Hematopoietic multipotent progenitor cell treated with erythropoietin and hydrocortisone succinate and interleukin-3 and kit ligand, for 17 days (in vitro differentiated cells): Measurements from ENCODE around the gene POLR1D.
"Not testable (repeated sequence)": the region's sequence is repeated elsewhere in the genome, so short reads cannot be mapped to it uniquely, and the experiment has no call there.

Source experiments
- DNase-seq: peaks from one replicate; pipeline ENCODE4 v3.0.0-alpha.2; 2015; ENCODE audit warnings: low spot score

POLR1D gene

GRCh38 chr13:27617881-27618321 lies 3.8 kb upstream of the POLR1D start:
- no peak for DNase-seq

DNA sequence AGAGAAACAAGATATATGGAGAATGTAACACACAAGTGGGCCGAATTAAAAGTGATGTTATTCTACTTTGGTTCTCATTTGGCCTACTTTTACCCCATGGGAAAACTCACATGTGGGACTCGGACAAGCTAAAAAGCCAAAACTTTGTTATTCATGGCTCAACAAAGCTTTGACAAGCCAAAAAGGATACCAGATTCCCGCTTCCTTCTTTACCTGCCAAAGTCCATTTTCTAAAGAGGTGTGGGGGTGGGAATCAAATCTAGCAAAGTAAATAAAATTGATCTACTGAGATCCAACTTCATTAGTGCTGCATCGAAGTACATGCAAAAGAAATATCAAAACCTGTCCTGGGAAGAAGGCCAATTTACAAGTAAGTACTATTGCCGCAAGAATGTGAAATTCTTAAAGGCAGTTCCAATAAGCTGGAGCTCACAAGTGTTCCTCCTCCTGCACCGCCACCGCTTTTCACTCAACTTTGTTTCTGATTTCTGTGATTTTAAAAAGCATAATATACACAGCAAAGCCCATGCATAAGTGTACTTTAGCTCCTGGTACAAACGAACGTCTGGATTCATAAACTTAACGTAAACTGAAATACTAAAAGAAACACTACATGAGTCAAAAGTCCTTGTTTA lies 2.5 kb upstream of the POLR1D start:
- DNase-seq = no peak

GRCh38 chr13:27619728-27620376 lies 1.8 kb upstream of the POLR1D start:
- DNase-seq = no peak

DNA sequence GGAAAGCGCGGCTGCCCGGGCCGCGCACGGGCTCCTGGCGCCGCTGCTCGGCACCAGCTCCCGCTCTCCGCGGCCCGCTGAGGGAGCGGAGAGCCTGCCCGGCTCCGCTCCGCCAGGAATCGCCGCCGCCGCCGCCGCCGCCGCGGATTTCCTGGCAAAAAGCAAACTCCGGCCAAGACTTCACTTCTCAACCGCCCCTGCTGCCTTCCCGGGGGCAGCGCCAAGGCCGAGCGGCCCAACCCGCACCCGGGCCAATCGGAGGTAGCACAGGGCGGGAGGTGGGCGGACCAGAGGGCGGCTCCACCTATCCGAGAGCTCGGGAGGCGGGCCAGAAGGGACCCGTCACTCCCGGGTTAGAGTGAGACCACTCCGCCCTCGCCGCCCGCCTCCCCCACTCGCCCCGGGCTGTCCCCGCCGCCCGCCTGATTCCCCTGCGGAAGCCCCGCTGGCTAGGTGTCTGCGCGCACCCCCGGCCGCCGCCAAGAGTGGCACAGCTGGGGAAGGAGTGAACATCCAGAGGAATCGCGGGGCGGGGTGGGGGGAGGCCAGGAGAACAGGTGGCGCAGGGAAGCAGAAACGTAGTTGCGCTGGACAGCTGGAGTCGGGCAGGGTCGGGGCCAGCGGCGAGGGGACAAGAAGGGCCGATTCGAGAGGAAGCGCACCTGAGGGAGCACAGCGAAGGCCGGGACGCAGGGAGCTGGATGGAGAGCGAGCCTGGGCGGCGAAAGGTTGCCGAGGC lies 1.1 kb upstream of the POLR1D start, which contains the start of gene LNX2:
Gene LNX2, minus strand, starts transcription at position 153 of the 739 bp plus-strand sequence. CDS start 38,826 bp downstream, outside the sequence.
- DNase-seq = peak; percentile 98

GRCh38 chr13:27621116-27621365 lies 651 bp upstream of the POLR1D start:
- DNase-seq = no peak

DNA sequence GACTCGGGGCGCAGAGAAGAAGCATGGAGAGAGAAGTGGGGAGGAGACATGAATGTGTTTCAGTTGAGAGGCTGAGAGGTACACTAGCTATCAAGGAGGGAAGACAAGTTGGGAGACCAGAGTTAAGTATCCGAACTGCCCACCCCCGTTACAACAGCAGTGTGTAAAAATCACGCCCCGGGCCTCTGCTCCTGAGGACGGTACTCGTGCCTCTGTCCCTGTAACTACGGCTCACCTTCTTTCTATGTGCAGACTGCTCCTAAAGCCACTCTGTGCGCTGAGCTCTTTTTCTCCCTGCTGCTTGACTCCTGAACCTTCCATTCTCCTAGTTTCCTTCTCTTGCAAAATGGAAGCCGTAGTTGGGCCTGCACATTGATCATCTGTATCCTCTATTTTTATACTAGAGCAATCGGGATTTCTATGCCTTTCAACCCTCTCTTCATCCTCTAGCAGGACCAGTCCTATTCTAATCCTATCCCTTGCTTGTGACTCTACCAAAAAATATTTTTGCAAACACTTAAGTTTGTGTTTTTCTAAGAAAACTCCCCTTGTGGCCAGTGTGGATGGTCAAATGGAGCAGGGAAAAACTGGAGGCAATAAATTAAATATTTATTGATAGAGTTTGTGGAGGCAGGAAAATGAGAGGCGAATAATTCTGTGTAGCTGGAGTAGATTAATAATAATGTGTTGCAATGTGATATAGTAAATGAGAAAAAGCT lies 569 bp downstream of the POLR1D start:
- no peak for DNase-seq

GRCh38 chr13:27622881-27623280 lies 1.2 kb downstream of the POLR1D start:
- DNase-seq = no peak

DNA sequence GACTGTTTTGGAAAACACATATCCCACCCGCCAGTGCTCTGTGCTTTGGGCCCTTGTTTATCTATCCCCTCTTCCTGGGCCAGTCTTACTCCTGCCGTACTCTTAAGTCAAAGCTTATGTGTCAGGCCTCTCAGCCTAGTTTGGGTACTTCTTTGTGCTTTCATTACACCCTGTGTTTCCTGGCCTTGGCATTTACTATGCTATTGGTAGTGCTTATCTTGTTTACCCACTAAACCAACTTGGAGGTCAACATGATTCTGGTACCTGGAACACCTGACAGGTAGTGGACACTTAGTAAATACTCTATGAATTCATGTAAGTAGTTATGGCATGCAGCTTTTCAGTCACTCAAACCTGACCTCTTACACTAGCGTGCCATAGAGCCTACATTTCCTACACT lies 2.4 kb downstream of the POLR1D start:
- DNase-seq = no peak

DNA sequence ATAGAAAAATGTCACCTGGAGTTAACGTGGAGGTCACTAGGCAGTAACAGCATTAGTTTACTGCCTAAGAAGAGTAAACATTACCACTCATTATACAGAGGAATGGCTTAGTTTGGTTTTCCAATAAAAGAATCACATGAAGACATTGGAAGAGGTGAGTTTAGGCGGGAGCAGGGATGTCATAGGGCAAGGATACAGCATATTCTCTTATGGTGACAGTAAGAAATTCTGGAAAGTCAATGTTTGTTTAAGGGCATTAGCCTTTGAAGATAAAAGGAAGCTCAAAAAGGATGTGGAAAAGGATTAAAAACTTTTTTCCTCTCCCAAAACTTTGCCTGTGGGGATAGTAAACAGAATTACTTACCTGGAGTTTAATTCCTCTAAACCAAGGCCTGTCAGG lies 4.1 kb downstream of the POLR1D start:
- no peak for DNase-seq

GRCh38 chr13:27627380-27627779 lies 5.7 kb downstream of the POLR1D start:
- no peak for DNase-seq

DNA sequence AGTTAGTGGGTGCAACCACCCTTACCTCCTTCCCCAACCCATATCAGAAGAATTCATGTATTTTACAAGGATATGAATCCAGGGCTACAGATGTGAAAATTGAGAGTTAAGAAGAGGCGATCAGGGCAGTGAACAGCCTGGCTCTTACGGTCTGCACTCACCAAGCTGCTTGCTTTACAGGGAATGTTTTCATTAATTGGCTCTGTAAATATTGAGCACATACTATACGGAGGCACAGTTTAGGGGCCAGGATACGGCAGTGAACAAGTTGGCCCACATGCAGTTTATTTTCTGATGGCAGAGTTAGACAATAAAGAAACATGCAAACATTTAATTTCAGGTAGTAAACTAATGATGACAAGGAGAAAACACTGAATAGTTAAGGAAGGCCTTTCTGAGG lies 6.4 kb downstream of the POLR1D start:
- DNase-seq = no peak

GRCh38 chr13:27628766-27629165 lies 7.1 kb downstream of the POLR1D start:
- DNase-seq = not testable (repeated sequence)

DNA sequence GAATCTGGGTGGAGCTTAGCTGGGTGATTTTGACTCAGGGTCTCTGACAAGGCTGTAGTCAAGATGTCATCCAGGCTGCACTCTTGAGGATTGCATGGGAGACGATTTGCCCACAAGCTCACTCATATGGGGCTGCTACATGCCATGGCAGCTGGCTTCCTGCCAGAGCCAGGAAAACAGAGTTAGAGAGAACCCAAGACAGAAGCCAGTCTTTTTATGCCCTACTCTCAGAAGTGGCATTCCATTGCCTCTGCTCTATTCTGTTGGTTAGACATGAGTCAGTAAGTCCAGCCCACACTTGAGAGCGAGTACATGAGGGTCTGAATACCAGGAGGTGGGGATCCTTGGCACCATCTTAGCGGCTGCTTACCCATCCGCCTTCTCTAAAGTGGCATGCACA lies 9.5 kb downstream of the POLR1D start:
- no peak for DNase-seq

DNA sequence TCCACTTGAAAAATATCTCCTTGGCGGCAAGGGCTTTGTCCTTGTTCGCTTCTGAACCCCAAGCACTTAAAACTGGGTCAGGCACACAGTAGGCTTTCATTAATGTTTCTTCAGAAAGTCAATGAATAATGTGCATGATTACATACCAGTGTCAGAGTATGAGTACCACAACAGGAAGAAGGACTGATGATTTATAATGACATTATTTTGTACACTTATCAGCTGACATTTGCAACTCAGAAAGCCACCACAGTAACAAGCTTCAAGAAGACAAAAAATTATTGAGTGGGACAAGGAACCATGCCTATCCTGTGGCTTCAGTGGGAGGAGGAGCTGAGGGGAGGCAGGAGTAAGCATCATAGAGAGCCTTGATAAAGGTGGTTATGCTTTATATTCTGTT lies 10.0 kb downstream of the POLR1D start:
- no peak for DNase-seq

GRCh38 chr13:27632214-27632613 lies 10.5 kb downstream of the POLR1D start:
- DNase-seq = no peak

DNA sequence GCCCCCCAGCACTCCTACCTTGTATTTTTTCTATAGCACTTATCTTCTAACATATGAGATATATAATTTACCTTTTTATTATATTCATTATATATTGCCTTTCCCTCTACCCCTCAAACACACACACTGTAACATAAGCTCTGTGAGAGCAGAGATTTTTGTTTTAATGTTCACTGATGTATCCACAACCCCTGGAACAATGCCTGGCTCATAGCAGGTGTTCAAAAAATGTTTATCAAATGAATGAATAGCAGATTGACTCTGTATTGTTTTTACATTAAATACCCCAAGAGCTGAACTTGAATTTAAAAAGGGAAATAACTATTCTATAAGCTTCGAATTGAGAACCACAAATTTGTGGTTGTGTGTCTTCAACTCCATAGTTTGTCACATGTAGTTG lies 11.0 kb downstream of the POLR1D start:
- DNase-seq = no peak

- no peak for DNase-seq
These were observed 12.5 kb downstream of the POLR1D start for GRCh38 chr13:27634231-27634630.

DNA sequence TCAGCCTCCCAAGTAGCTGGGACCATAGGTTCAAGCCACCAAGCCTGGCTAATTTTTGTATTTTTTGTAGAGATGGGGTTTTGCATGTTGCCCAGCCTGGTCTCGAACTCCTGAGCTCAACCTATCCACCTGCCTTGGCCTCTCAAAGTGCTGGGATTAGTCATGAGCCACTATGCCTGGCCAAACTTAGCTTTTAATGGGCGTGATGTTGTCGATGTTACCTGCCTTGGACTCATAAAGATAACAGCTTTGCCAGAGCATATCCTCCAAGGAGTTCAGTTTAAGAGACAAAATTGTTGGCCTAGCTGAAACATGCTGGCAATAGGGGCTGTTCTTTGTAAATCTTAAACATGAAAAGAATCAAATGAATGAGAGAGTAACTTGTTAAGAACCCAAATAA lies 13.1 kb downstream of the POLR1D start:
- no peak for DNase-seq

DNA sequence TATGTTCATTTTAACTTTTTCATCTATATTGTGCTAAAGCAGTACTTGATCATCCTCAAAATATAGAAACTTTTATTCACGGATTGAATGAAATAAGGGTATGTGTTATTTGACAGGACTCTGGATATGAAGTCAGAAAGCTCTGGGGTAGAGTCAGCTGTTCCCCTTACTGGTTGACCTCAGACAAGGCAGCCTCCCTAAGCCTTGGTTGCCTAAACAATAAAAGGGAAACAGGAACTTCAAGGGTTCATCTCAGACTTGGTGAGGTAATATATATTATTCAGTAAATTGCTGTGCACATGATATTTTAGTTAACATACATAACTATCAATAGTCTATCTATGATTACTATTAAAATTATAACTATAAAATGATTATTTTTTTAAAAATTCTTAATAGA lies 13.6 kb downstream of the POLR1D start:
- DNase-seq = no peak

DNA sequence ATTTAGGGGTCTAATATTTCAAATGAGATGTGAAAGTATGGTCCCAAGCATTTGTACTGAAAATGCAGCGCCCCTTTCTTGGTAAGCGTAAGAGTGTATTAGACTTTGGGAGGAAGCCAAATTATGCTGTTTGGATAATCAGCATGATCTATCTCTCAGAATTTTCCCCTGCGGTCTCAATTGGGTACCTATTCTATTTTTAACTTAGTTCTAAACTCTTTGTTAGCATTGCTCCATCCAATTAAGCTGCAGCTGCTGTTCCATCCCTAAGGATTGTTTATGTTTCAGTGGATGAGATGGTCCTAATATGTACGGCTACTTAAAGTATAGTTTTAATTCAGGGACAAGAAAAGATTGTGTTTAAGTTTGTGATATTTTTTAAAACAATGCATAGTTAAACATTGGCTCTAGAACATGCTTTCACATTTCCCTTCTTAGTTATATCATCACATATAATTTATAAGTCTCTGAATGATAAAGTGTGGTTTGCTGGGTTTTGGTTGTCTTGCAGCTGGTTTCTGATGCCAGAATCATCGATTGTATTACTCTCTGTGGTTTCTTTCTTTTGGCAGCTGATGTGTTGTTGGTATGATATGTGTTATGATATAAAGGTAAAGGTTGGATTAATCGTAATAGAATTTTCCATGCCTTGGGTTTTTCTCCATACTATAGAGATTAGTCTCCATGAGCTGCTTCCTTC lies 15.0 kb downstream of the POLR1D start:
- no peak for DNase-seq

DNA sequence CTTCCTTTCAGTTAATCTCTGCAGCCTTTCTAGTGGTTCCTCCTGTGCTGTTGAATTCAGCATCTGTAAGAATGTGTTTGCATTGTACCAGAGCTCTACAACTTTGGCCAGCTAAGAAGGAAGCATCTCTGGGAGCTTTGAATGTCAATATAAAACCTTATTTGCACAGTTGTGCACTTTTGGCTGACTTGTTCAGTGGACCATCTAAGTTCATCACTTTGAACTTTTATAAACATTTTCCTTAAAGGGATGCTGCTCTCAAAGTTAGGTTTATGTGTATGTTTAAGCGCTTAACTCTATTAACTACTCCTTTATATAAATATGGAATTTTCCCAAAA lies 15.6 kb downstream of the POLR1D start:
- DNase-seq = no peak

GRCh38 chr13:27638001-27638400 lies 16.3 kb downstream of the POLR1D start:
- no peak for DNase-seq
